Upper lobe of left lung (tissue), 6 donors: ENCODE measurements around the gene TRPM5. TPM values are rescaled to one million over a fixed set of nuclear protein-coding genes. Genes with fewer than 3 reads are reported as not detected.
A peak's percentile ranks its signal among the peaks of the same experiment; 100 is the strongest.

Experiments used
- ATAC-seq, 2 donors: fragments of 200-7000 bp; cut with Tn5 transposase; one replicate each; pipeline ENCODE4 v1.9.1; 2022; ENCODE audit warnings: mild to moderate bottlenecking in 2 of 2, moderate library complexity in 2 of 2; ENCODE audit not compliant: low FRiP score in 2 of 2
- DNase-seq, 2 donors: peaks; one replicate each; pipeline ENCODE4 v3.0.0-alpha.2; 2019 to 2020
- H3K27ac ChIP-seq, 4 donors: fragments of 200-600 bp; sonication (generic); one replicate each; pipeline ENCODE4 v1.5.1; 2016 to 2019
- H3K27me3 ChIP-seq, 4 donors: fragments of 200-600 bp; sonication (generic); one replicate each; pipeline ENCODE4 v1.5.1; 2017 to 2019
- H3K36me3 ChIP-seq, 4 donors: fragments of 200-600 bp; sonication (generic); one replicate each; pipeline ENCODE4 v1.5.1; 2016 to 2019
- H3K4me1 ChIP-seq, 4 donors: fragments of 200-600 bp; sonication (generic); one replicate each; pipeline ENCODE4 v1.5.1; 2018 to 2019
- H3K4me3 ChIP-seq, 4 donors: fragments of 200-600 bp; sonication (generic); one replicate each; pipeline ENCODE4 v1.5.1; 2017 to 2019; ENCODE audit warnings: mild to moderate bottlenecking in 2 of 4, moderate library complexity in 1 of 4
- H3K9me3 ChIP-seq, 4 donors: fragments of 200-600 bp; sonication (generic); one replicate each; pipeline ENCODE4 v1.5.1; 2018 to 2019
- CTCF ChIP-seq, 6 experiments: fragments of 450-650 bp in 4 of 6; fragments of 200-600 bp in 2 of 6; sonication (generic) in 2 of 6; IDR thresholded peaks; one replicate each; pipeline ENCODE4 v1.5.1; 2016 to 2019; ENCODE audit warnings: antibody characterized with exemption in 6 of 6
- EP300 ChIP-seq, 4 donors: sonication (generic); formaldehyde crosslinking; IDR thresholded peaks; one replicate each; pipeline ENCODE4 v1.5.1; 2017; ENCODE audit warnings: antibody characterized with exemption in 4 of 4, control low read depth in 2 of 4
- POLR2A ChIP-seq, 4 donors: fragments of 450-650 bp; IDR thresholded peaks; one replicate each; pipeline ENCODE4 v1.5.1; 2016 to 2017; ENCODE audit warnings: antibody characterized with exemption in 4 of 4, mild to moderate bottlenecking in 2 of 4
- POLR2AphosphoS5 ChIP-seq, 2 donors: sonication (generic); formaldehyde crosslinking; IDR thresholded peaks; one replicate each; pipeline ENCODE4 v1.5.1; 2017; ENCODE audit warnings: antibody characterized with exemption in 2 of 2
- WGBS, 2 donors: methylation state at CpG; one replicate each; pipeline ENCODE4 v1.1.5; 2017 to 2018; 5-methylcytosine and 5-hydroxymethylcytosine counted together
- total RNA-seq, 6 donors: library from RNA; depleted of rRNA in 4 of 6; stranded (reverse); fragments of >200 nt in 4 of 6; gene quantifications; one replicate each; pipeline versions ENCODE4 v1.1.0 to v1.2.1, GENCODE V29; 2016 to 2021
- donor health status: DM: no; HTN: no; CAD: no; lungs with moderate emphysema.
- donor health status: DM: no; HTN: yes; CAD: no; lungs with severe emphysema.

The TRPM5 gene
- total RNA-seq, 6 donors from 2014 or later = not detected

DNA sequence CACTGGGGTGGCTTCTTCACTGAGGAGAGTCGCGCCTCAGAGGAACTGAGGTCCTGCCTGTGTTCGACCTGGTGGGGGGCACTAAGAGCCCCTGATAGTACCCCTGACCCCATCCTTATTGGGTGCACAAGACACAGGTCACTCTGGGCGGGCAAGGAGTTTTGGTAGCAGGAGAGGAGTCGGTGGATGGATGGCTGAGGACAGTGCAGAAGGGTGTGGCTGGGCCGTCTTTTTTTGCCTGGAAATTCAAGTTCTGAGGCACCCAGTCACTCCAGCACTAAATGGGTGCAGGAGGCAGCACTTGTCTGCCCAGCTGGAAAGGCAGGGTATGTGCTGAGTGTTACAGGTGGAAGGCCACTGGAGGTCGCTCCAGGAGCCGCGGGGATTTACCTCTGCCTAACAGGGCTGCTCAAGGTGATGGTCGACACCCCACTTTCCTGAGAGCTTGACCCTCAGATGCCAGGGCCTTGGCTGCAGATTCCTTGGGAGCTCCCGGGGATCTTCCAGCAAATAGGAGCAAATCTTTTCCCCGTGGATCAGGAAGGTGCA lies 42.8 kb downstream of the TRPM5 start:
- peak overlapping the region; percentile 93 to 100 (median 95) for H3K27ac ChIP-seq
- 39 to 42% methylated on average over 8 to 12 of the region's 12 CpGs for WGBS, 2 donors

DNA sequence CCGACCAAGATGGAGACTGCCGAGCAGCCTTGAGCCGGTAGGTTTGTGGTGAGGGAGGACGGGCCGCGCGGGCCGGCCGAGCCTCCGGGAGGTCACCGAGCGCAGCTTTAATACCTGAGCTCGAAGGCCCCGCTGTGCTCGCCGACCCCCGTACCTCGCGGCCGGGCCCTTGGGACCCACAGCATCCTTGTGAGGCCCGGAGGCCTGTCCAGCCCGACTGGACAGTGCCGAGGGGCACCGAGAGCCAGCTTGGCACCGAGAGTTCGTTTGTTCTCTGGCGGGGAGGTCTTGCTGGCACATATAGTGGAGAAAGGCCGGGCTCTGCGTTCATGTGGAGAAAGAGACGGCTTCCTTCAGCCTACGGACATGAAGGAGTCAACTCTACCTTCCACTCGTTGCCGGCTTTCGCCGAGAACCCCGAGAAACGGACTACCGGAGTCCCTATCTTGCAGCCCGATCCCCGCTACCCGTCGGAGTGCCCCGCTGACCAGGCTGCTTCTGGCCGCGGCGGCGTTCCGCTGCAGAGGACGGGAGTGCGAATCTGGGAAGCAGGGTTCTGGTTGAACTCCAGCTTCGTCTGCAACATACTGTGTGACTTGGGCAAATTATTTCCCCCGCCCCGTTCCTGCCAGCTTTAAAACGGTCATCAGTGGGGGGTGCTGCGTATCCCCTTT lies 43.4 kb downstream of the TRPM5 start:
- TF ChIP-seq POLR2A (IDR thresholded peaks at IDR 0.05) (peak in 1 of 4 donors; percentile 59), POLR2AphosphoS5 (IDR thresholded peaks at IDR 0.05) (no peak)
- H3K4me1 ChIP-seq = peaks cover 23 to 33% (median 25%) of the 10 kb centered on the region in 4 donors
- ATAC-seq (peak in 1 of 2 donors; percentile 1), DNase-seq (no peak)
- WGBS, 2 donors = 0 to 3% methylated on average over 6 to 50 of the region's 55 CpGs
- H3K4me3 ChIP-seq = peak overlapping the region; percentile 75 to 89 (median 78)
- H3K27ac ChIP-seq = peak overlapping the region; percentile 93 to 100 (median 95)
- H3K27me3 ChIP-seq = no peaks in the 10 kb centered on the region
- peaks cover 14 to 59% (median 46%) of the 10 kb centered on the region in 4 donors for H3K36me3 ChIP-seq
- no peaks in the 10 kb centered on the region for H3K9me3 ChIP-seq

More for the DNA sequence above, 42.8 kb downstream of the TRPM5 start:
- no peaks in the 10 kb centered on the region for H3K9me3 ChIP-seq
- ATAC-seq (no peak), DNase-seq (no peak)
- H3K27me3 ChIP-seq = no peaks in the 10 kb centered on the region
- peaks cover 14 to 53% (median 40%) of the 10 kb centered on the region in 4 donors for H3K36me3 ChIP-seq
- H3K4me3 ChIP-seq = peak overlapping the region; percentile 75 to 89 (median 78)
- H3K4me1 ChIP-seq = peaks cover 23 to 33% (median 25%) of the 10 kb centered on the region in 4 donors
- TF ChIP-seq EP300 (IDR thresholded peaks at IDR 0.05) = no peak
- TF ChIP-seq CTCF (IDR thresholded peaks at IDR 0.05) = no peak
- TF ChIP-seq POLR2A (IDR thresholded peaks at IDR 0.05) = no peak
- no peak for TF ChIP-seq POLR2AphosphoS5 (IDR thresholded peaks at IDR 0.05)

DNA sequence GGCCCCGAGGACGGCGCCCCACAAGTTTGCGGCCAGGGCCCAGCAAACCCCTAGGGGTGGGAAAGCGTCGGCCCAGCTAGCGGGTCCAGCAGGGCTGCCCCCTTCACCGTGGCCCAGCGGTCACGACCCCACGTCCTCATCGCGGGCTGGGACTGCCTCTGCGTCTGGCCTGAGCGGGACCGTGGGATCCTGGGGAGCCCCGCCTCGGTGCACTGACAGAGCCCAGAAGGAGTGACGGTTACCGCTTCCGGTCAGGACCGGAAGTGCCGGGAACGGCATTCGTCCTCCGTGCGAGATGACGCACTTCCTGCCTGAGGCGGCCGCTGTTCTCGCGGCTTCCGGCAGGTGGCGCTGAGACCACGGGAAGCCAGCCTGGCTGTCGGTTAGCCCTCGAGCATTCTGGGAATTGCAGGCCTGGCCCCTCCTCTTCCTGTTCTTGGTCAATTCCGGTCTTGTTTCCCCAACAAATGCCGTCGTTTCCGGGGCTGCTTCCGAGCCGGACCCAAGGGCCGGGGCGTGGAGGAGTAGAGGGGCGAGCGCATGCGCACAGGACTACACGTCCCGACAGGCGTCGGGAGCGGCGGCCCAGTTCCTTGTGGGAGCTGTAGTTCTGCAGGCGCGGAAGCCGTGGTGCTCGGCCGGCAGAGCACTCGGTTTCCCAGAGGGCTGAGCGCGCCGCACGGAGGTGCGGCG lies 44.1 kb downstream of the TRPM5 start, which contains the start of gene TSSC4:
Gene TSSC4 (plus strand): TSS at position 682 of the 693 bp plus-strand sequence. CDS start 1,884 bp downstream, outside the sequence.
- peak within 1 kb of the TSS; percentile 75 to 89 (median 78) for H3K4me3 ChIP-seq
- no peaks in the 10 kb centered on the region for H3K27me3 ChIP-seq
- H3K36me3 ChIP-seq = peaks cover 18 to 66% (median 53%) of the 10 kb centered on the region in 4 donors
- peak within 1 kb of the TSS; percentile 94 to 100 (median 98) for H3K27ac ChIP-seq
- DNase-seq = peak; percentile 99 to 100
- no peaks in the 10 kb centered on the region for H3K9me3 ChIP-seq
- TF ChIP-seq POLR2A (IDR thresholded peaks at IDR 0.05) (peak; percentile 58 to 90 (median 75)), CTCF (IDR thresholded peaks at IDR 0.05) (peak; percentile 88 to 100 (median 99)), EP300 (IDR thresholded peaks at IDR 0.05) (peak; percentile 96 to 99 (median 98)), POLR2AphosphoS5 (IDR thresholded peaks at IDR 0.05) (peak; percentile 97 to 100)
- peaks cover 23 to 33% (median 25%) of the 10 kb centered on the region in 4 donors for H3K4me1 ChIP-seq
- peak; percentile 94 to 95 for ATAC-seq
- WGBS, 2 donors = 0% methylated on average over 26 of the region's 66 CpGs; no CpG with 5 or more reads in 1 of the 2 donors

- DNase-seq = no peak
- TF ChIP-seq EP300 (IDR thresholded peaks at IDR 0.05) (no peak), CTCF (IDR thresholded peaks at IDR 0.05) (no peak), POLR2AphosphoS5 (IDR thresholded peaks at IDR 0.05) (no peak), POLR2A (IDR thresholded peaks at IDR 0.05) (no peak)
- peak overlapping the region; percentile 40 to 79 (median 66) for H3K4me3 ChIP-seq
- H3K4me1 ChIP-seq = peaks cover 23 to 33% (median 25%) of the 10 kb centered on the region in 4 donors
- ATAC-seq = peak in 1 of 2 donors; percentile 11
- peaks cover 24 to 70% (median 59%) of the 10 kb centered on the region in 4 donors for H3K36me3 ChIP-seq
- peak overlapping the region; percentile 94 to 100 (median 98) for H3K27ac ChIP-seq
- no peaks in the 10 kb centered on the region for H3K9me3 ChIP-seq
- WGBS, 2 donors = 22 to 48% methylated on average over 11 to 12 of the region's 23 CpGs
- no peaks in the 10 kb centered on the region for H3K27me3 ChIP-seq
Observed at GRCh38 chr11:2399488-2400068, 44.7 kb downstream of the TRPM5 start.
